IMR-90 (cell line): ENCODE data around the gene SHISA2. TPM values are rescaled to one million over a fixed set of nuclear protein-coding genes. Genes with fewer than 3 reads are reported as not detected.

Source experiments
- ATAC-seq: fragments of 200-7000 bp; cut with Tn5 transposase; 2 replicates; pipeline ENCODE4 v1.9.1; 2020; ENCODE audit warnings: low read depth, mild to moderate bottlenecking, moderate library complexity
- BruUV-seq: library from RNA; stranded (reverse); fragments of 400-500 nt; replicated peaks from 2 replicates; lab custom pipeline; 2021; lab: Mats Ljungman, UMichigan
- CTCF ChIA-PET: fragments of 300-600 bp; formaldehyde crosslinking; extraction: SDS; loops from one replicate; lab custom pipeline; 2021; ENCODE audit warnings: antibody characterized with exemption; lab: Yijun Ruan, JAX
- POLR2A ChIA-PET: fragments of 300-600 bp; sonication (Branson Sonifier 250); formaldehyde crosslinking; loops from one replicate; lab custom pipeline; 2022; ENCODE audit warnings: antibody characterized with exemption; ENCODE audit not compliant: unreplicated experiment; lab: Charles Lee
- DNase-seq: peaks from one replicate; pipeline ENCODE4 v3.0.0; 2013
- H2AFZ ChIP-seq: replicated peaks from 2 replicates; pipeline ENCODE3; 2013; ENCODE audit warnings: low read length, mild to moderate bottlenecking; ENCODE audit not compliant: poor library complexity
- H2AK5ac ChIP-seq: 2 replicates; pipeline ENCODE4 v1.6.1; 2013; ENCODE audit warnings: low read depth, low read length, inconsistent platforms
- H2AK9ac ChIP-seq: replicated peaks from 2 replicates; pipeline ENCODE3; 2013; ENCODE audit warnings: mild to moderate bottlenecking, low read depth, low read length, moderate library complexity; ENCODE audit not compliant: poor library complexity
- H2BK120ac ChIP-seq: 2 replicates; pipeline ENCODE4 v1.6.1; 2013; ENCODE audit warnings: low read depth, low read length, inconsistent platforms
- H2BK15ac ChIP-seq: 3 replicates; pipeline ENCODE4 v1.6.1; 2013; ENCODE audit warnings: low read depth, low read length, inconsistent platforms
- H2BK20ac ChIP-seq: 2 replicates; pipeline ENCODE4 v1.6.1; 2013; ENCODE audit warnings: low read depth, mild to moderate bottlenecking, inconsistent platforms, low read length, moderate library complexity
- H2BK5ac ChIP-seq: 2 replicates; pipeline ENCODE4 v1.6.1; 2013; ENCODE audit warnings: mild to moderate bottlenecking, low read depth, low read length, inconsistent platforms; ENCODE audit not compliant: poor library complexity, severe bottlenecking
- H3K14ac ChIP-seq: replicated peaks from 2 replicates; pipeline ENCODE4 v1.6.1; 2013; ENCODE audit warnings: low read depth, low read length, inconsistent platforms
- H3K18ac ChIP-seq: 2 replicates; pipeline ENCODE4 v1.6.1; 2013; ENCODE audit warnings: low read depth, low read length, control low read depth
- H3K23ac ChIP-seq: 2 replicates; pipeline ENCODE4 v1.6.1; 2013; ENCODE audit warnings: low read depth, low read length, inconsistent platforms
- H3K27ac ChIP-seq: 2 replicates; pipeline ENCODE4 v1.5.1; 2013; ENCODE audit warnings: mild to moderate bottlenecking, control low read depth, low read length; ENCODE audit not compliant: insufficient read depth
- H3K27me3 ChIP-seq: 2 replicates; pipeline ENCODE4 v1.6.1; 2013; ENCODE audit warnings: low read length; ENCODE audit not compliant: control insufficient read depth, insufficient read depth
- H3K36me3 ChIP-seq: 2 replicates; pipeline ENCODE4 v1.6.1; 2013; ENCODE audit warnings: low read length, mixed read lengths; ENCODE audit not compliant: control insufficient read depth, insufficient read depth
- H3K4ac ChIP-seq: 2 replicates; pipeline ENCODE4 v1.6.1; 2013; ENCODE audit warnings: low read depth, low read length, inconsistent platforms
- H3K4me1 ChIP-seq: 2 replicates; pipeline ENCODE4 v1.6.1; 2013; ENCODE audit warnings: low read length, mixed read lengths; ENCODE audit not compliant: control insufficient read depth, insufficient read depth
- H3K4me2 ChIP-seq: 2 replicates; pipeline ENCODE4 v1.6.1; 2013; ENCODE audit warnings: low read depth, mild to moderate bottlenecking, control low read depth, low read length, moderate library complexity
- H3K4me3 ChIP-seq: 2 replicates; pipeline ENCODE4 v1.5.1; 2013; ENCODE audit warnings: low read depth, mild to moderate bottlenecking, control low read depth, low read length, moderate library complexity; ENCODE audit not compliant: insufficient read depth
- H3K56ac ChIP-seq: 2 replicates; pipeline ENCODE4 v1.6.1; 2013; ENCODE audit warnings: low read length, inconsistent platforms; ENCODE audit not compliant: insufficient read depth; ENCODE audit errors: extremely low read depth
- H3K79me1 ChIP-seq, 2 experiments: 2 replicates each; pipeline ENCODE4 v1.6.1; 2013; ENCODE audit warnings: low read length in 2 of 2, inconsistent platforms in 1 of 2, low read depth in 1 of 2
- H3K9ac ChIP-seq: 2 replicates; pipeline ENCODE4 v1.6.1; 2013; ENCODE audit warnings: low read depth, low read length, control low read depth
- H3K9me1 ChIP-seq: 2 replicates; pipeline ENCODE4 v1.6.1; 2013; ENCODE audit warnings: low read length, inconsistent platforms; ENCODE audit not compliant: insufficient read depth
- H3K9me3 ChIP-seq: 2 replicates; pipeline ENCODE4 v1.6.1; 2013; ENCODE audit warnings: low read length; ENCODE audit not compliant: control insufficient read depth, insufficient read depth
- H4K20me1 ChIP-seq: 2 replicates; pipeline ENCODE4 v1.6.1; 2013; ENCODE audit warnings: low read length, inconsistent platforms; ENCODE audit not compliant: insufficient read depth
- H4K5ac ChIP-seq: 2 replicates; pipeline ENCODE4 v1.6.1; 2013; ENCODE audit warnings: mild to moderate bottlenecking, low read depth, low read length, control low read depth
- H4K8ac ChIP-seq, 2 experiments: 2 replicates each; pipeline ENCODE4 v1.6.1; 2013; ENCODE audit warnings: low read depth in 2 of 2, low read length in 2 of 2, control low read depth in 1 of 2, inconsistent platforms in 1 of 2
- H4K91ac ChIP-seq: 2 replicates; pipeline ENCODE4 v1.6.1; 2013; ENCODE audit warnings: low read depth, low read length, inconsistent platforms; ENCODE audit not compliant: insufficient read depth
- BHLHE40 ChIP-seq: fragments of 150-350 bp; IDR thresholded peaks from 2 replicates; pipeline ENCODE4 v1.6.1; 2016; ENCODE audit warnings: mild to moderate bottlenecking, low read depth, low read length
- CEBPB ChIP-seq: IDR thresholded peaks from 2 replicates; pipeline ENCODE4 v1.6.1; 2012; ENCODE audit warnings: low read depth, low read length, improper control_type of control experiment
- CHD1 ChIP-seq: IDR thresholded peaks from 2 replicates; pipeline ENCODE4 v1.6.1; 2012; ENCODE audit warnings: low read depth, low read length, improper control_type of control experiment
- CTCF ChIP-seq: conservative IDR thresholded peaks from 2 replicates; pipeline ENCODE4 v1.5.1; 2012; ENCODE audit warnings: mild to moderate bottlenecking, low read depth, low read length, improper control_type of control experiment
- FOS ChIP-seq: fragments of 150-350 bp; IDR thresholded peaks from 2 replicates; pipeline ENCODE4 v1.6.1; 2016; ENCODE audit warnings: low read depth, low read length
- MAFK ChIP-seq: IDR thresholded peaks from 2 replicates; pipeline ENCODE4 v1.6.1; 2012; ENCODE audit warnings: low read depth, low read length, improper control_type of control experiment
- MAZ ChIP-seq: IDR thresholded peaks from 2 replicates; pipeline ENCODE4 v1.6.1; 2012; ENCODE audit warnings: low read depth, mild to moderate bottlenecking, low read length, improper control_type of control experiment, moderate library complexity, borderline replicate concordance
- MXI1 ChIP-seq: IDR thresholded peaks from 2 replicates; pipeline ENCODE4 v1.6.1; 2012; ENCODE audit warnings: low read depth, mild to moderate bottlenecking, low read length, moderate library complexity, borderline replicate concordance
- NFE2L2 ChIP-seq: fragments of 150-350 bp; IDR thresholded peaks from 2 replicates; pipeline ENCODE4 v1.6.1; 2016; ENCODE audit warnings: low read depth, mild to moderate bottlenecking, low read length
- POLR2A ChIP-seq: IDR thresholded peaks from 2 replicates; pipeline ENCODE4 v1.6.1; 2012; ENCODE audit warnings: mild to moderate bottlenecking, low read depth, low read length
- RAD21 ChIP-seq: IDR thresholded peaks from 2 replicates; pipeline ENCODE4 v1.6.1; 2012; ENCODE audit warnings: low read length, improper control_type of control experiment
- RCOR1 ChIP-seq: IDR thresholded peaks from 2 replicates; pipeline ENCODE4 v1.6.1; 2012; ENCODE audit warnings: mild to moderate bottlenecking, low read length, improper control_type of control experiment; ENCODE audit not compliant: insufficient replicate concordance
- RFX5 ChIP-seq: IDR thresholded peaks from 2 replicates; pipeline ENCODE4 v1.8.0; 2012; ENCODE audit warnings: low read depth, mild to moderate bottlenecking, low read length, moderate library complexity
- SMC3 ChIP-seq: fragments of 150-350 bp; IDR thresholded peaks from 2 replicates; pipeline ENCODE4 v1.6.1; 2016; ENCODE audit warnings: low read depth, mild to moderate bottlenecking, antibody characterized with exemption, low read length, moderate library complexity
- WGBS, 2 experiments: methylation state at CpG; one replicate each; pipeline versions ENCODE4 v1.1.5 to v1.1.7; 2013; ENCODE audit warnings: missing lambda C conversion rate in 2 of 2; ENCODE audit not compliant: insufficient read length in 1 of 2; ENCODE audit errors: extremely low coverage in 2 of 2; 5-methylcytosine and 5-hydroxymethylcytosine counted together
- dilution Hi-C: fragments of 300-500 bp; cut with HindIII; formaldehyde crosslinking; loops from one replicate; pipeline ENCODE4 v1.14.3; 2018; ENCODE audit warnings: low sequenced_read_pairs; ENCODE audit not compliant: unreplicated experiment
- in situ Hi-C: fragments of 300-500 bp; cut with MboI; formaldehyde crosslinking; loops from 3 replicates; pipeline ENCODE4 v1.14.3; 2019; ENCODE audit warnings: low sequenced_read_pairs, inconsistent platforms, mixed read lengths
- intact Hi-C: fragments of 100-400 bp; cut with micrococcal nuclease; formaldehyde crosslinking; loops from 2 replicates; pipeline ENCODE4 v1.10.0; 2022
- polyA plus RNA-seq, 3 experiments: library from polyadenylated mRNA; depleted of rRNA; stranded (reverse); fragments of >200 nt; gene quantifications; 2 replicates each; pipeline ENCODE4 v1.2.3, GENCODE V29; 2012; ENCODE audit warnings: low replicate concordance in 1 of 3
- total RNA-seq: library from RNA; depleted of rRNA; stranded (reverse); fragments of >200 nt; gene quantifications from 2 replicates; pipeline ENCODE4 v1.2.3, GENCODE V29; 2012
- TF ChIP-seq, protein P1 (sequence below): fragments of 150-350 bp; IDR thresholded peaks from 2 replicates; pipeline ENCODE4 v1.6.1; 2016; ENCODE audit warnings: low read depth, mild to moderate bottlenecking, low read length, moderate library complexity, borderline replicate concordance
- TF ChIP-seq, protein P2 (sequence below): fragments of 150-350 bp; IDR thresholded peaks from 2 replicates; pipeline ENCODE4 v1.6.1; 2017; ENCODE audit warnings: mild to moderate bottlenecking, antibody characterized with exemption, low read length, low read depth

Gene SHISA2
- total and polyA plus RNA-seq, 2 of the 4 experiments (the other 2 are of a cell fraction), result not detected

- Histone ChIP-seq H3K27ac (no peak overlapping the region), H3K9me1 (0 out of 2 replicates have a peak, but pooled peaks cover 3% of the 10 kb centered on the region), H3K4ac (no peak overlapping the region), H2BK15ac (no peak overlapping the region), H3K36me3 (no peaks in the 10 kb centered on the region), H3K23ac (no peak overlapping the region), H3K79me1 (no peaks in the 10 kb centered on the region), H3K9me3 (no peaks in the 10 kb centered on the region), H4K91ac (no peak overlapping the region), H4K20me1 (no peaks in the 10 kb centered on the region), H2AK5ac (no peak overlapping the region), H2BK120ac (no peak overlapping the region), H3K56ac (no peak overlapping the region), H3K4me1 (no peaks in the 10 kb centered on the region), H2AK9ac (no peak overlapping the region), H3K27me3 (no peaks in the 10 kb centered on the region), H3K9ac (no peak overlapping the region), H3K18ac (no peak overlapping the region), H3K4me3 (no peak overlapping the region), H2BK20ac (no peak overlapping the region), H2AFZ (no peak overlapping the region), H3K4me2 (no peak overlapping the region), H4K8ac (no peak overlapping the region), H3K14ac (no peak overlapping the region), H2BK5ac (no peak overlapping the region), H4K5ac (no peak overlapping the region)
- intact Hi-C loops, result no loop called here
- CTCF ChIA-PET, result no interaction called here
- dilution Hi-C loops, result no loop called here
- in situ Hi-C loops, result no loop called here
- DNase-seq (no peak), ATAC-seq (no peak)
- POLR2A ChIA-PET, result no interaction called here
- BruUV-seq, result no TSS peak
- TF ChIP-seq, protein P1, sequence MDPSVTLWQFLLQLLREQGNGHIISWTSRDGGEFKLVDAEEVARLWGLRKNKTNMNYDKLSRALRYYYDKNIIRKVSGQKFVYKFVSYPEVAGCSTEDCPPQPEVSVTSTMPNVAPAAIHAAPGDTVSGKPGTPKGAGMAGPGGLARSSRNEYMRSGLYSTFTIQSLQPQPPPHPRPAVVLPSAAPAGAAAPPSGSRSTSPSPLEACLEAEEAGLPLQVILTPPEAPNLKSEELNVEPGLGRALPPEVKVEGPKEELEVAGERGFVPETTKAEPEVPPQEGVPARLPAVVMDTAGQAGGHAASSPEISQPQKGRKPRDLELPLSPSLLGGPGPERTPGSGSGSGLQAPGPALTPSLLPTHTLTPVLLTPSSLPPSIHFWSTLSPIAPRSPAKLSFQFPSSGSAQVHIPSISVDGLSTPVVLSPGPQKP, result no peak
- TF ChIP-seq MAZ (no peak), CTCF (no peak), POLR2A (no peak), RFX5 (no peak), RCOR1 (no peak), FOS (no peak), CHD1 (no peak), BHLHE40 (no peak), MAFK (no peak), RAD21 (no peak), NFE2L2 (no peak), MXI1 (no peak), SMC3 (no peak), CEBPB (no peak)
- TF ChIP-seq, protein P2, sequence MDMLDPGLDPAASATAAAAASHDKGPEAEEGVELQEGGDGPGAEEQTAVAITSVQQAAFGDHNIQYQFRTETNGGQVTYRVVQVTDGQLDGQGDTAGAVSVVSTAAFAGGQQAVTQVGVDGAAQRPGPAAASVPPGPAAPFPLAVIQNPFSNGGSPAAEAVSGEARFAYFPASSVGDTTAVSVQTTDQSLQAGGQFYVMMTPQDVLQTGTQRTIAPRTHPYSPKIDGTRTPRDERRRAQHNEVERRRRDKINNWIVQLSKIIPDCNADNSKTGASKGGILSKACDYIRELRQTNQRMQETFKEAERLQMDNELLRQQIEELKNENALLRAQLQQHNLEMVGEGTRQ, result no peak
- 67% methylated on average over 1 of the region's 4 CpGs; no CpG with 5 or more reads in 1 of the 2 experiments for WGBS, 2 experiments
Observed at GRCh38 chr13:26026211-26026610, 25.6 kb downstream of the SHISA2 start.
